PC-3 (cell line): Measurements from ENCODE around the gene RANBP2. TPM values are rescaled to one million over a fixed set of nuclear protein-coding genes. Genes with fewer than 3 reads are reported as not detected.

ENCODE experiments used
- ATAC-seq: fragments of 200-7000 bp; cut with Tn5 transposase; 2 replicates; pipeline ENCODE4 v1.9.1; 2020; ENCODE audit warnings: mild to moderate bottlenecking, moderate library complexity
- BruUV-seq: library from RNA; stranded (reverse); fragments of 400-500 nt; replicated peaks from 2 replicates; lab custom pipeline; 2021; lab: Mats Ljungman, UMichigan
- CTCF ChIA-PET: fragments of 300-600 bp; sonication (Branson Sonifier 250); formaldehyde crosslinking; loops from one replicate; lab custom pipeline; 2022; ENCODE audit warnings: antibody characterized with exemption; lab: Charles Lee
- POLR2A ChIA-PET: fragments of 300-600 bp; sonication (Branson Sonifier 250); formaldehyde crosslinking; loops from one replicate; lab custom pipeline; 2022; ENCODE audit warnings: antibody characterized with exemption; ENCODE audit not compliant: unreplicated experiment; lab: Charles Lee
- DNase-seq: peaks from one replicate; pipeline ENCODE4 v3.0.0-alpha.2; 2015
- H2AFZ ChIP-seq: fragments of 300-600 bp; sonication (generic); 2 replicates; pipeline ENCODE4 v1.6.0; 2016; ENCODE audit warnings: antibody characterized with exemption, low read length
- H3F3A ChIP-seq: fragments of 300-600 bp; sonication (generic); one replicate; pipeline ENCODE4 v1.6.0; 2017; ENCODE audit warnings: antibody characterized with exemption, low read length, control low read depth, mild to moderate bottlenecking; ENCODE audit not compliant: unreplicated experiment
- H3K27ac ChIP-seq: fragments of 300-600 bp; sonication (generic); 2 replicates; pipeline ENCODE4 v1.5.1; 2016; ENCODE audit warnings: mild to moderate bottlenecking, low read length
- H3K27me3 ChIP-seq: fragments of 300-600 bp; sonication (generic); 2 replicates; pipeline ENCODE4 v1.6.1; 2016; ENCODE audit warnings: low read length, mixed read lengths
- H3K36me3 ChIP-seq: fragments of 300-600 bp; sonication (generic); 2 replicates; pipeline ENCODE4 v1.6.1; 2016; ENCODE audit warnings: low read depth, mixed run types, low read length, mixed read lengths
- H3K4me1 ChIP-seq: fragments of 300-600 bp; sonication (generic); 2 replicates; pipeline ENCODE4 v1.5.1; 2016; ENCODE audit warnings: low read length; ENCODE audit not compliant: insufficient read depth
- H3K4me2 ChIP-seq: fragments of 300-600 bp; sonication (generic); 2 replicates; pipeline ENCODE4 v1.6.0; 2016; ENCODE audit warnings: low read length
- H3K4me3 ChIP-seq: fragments of 300-600 bp; sonication (generic); 2 replicates; pipeline ENCODE4 v1.5.1; 2016; ENCODE audit warnings: mild to moderate bottlenecking, low read length, mixed read lengths
- H3K79me2 ChIP-seq: fragments of 300-600 bp; sonication (generic); 2 replicates; pipeline ENCODE4 v1.6.1; 2017; ENCODE audit warnings: low read length, mixed read lengths
- H3K9ac ChIP-seq: fragments of 300-600 bp; sonication (generic); 2 replicates; pipeline ENCODE4 v1.6.0; 2016; ENCODE audit warnings: mild to moderate bottlenecking, low read length
- H3K9me2 ChIP-seq: fragments of 300-600 bp; sonication (generic); replicated peaks from 2 replicates; pipeline ENCODE4 v1.6.1; 2016; ENCODE audit warnings: mixed run types, low read length, mixed read lengths
- H3K9me3 ChIP-seq: fragments of 300-600 bp; sonication (generic); 2 replicates; pipeline ENCODE4 v1.6.1; 2016; ENCODE audit warnings: low read length, mixed read lengths
- H4K20me1 ChIP-seq: fragments of 300-600 bp; sonication (generic); 2 replicates; pipeline ENCODE4 v1.6.1; 2016; ENCODE audit warnings: low read length, mixed read lengths
- EZH2 ChIP-seq: fragments of 300-600 bp; sonication (generic); IDR thresholded peaks from one replicate; pipeline ENCODE4 v1.6.1; 2017; ENCODE audit warnings: antibody characterized with exemption, mild to moderate bottlenecking, low read length; ENCODE audit not compliant: unreplicated experiment
- EZH2phosphoT487 ChIP-seq: fragments of 300-600 bp; sonication (generic); IDR thresholded peaks from 2 replicates; pipeline ENCODE4 v1.6.1; 2018; ENCODE audit warnings: mild to moderate bottlenecking, antibody characterized with exemption, low read length, borderline replicate concordance
- intact Hi-C: fragments of 100-400 bp; cut with micrococcal nuclease; formaldehyde crosslinking; loops from 2 replicates; pipeline ENCODE4 v1.9.0; 2023
- total RNA-seq: library from RNA; depleted of rRNA; stranded (reverse); fragments of >200 nt; gene quantifications from 2 replicates; pipeline ENCODE4 v1.2.3, GENCODE V29; 2014
- TF ChIP-seq, protein P1 (sequence below): fragments of 300-600 bp; sonication (generic); conservative IDR thresholded peaks from 2 replicates; pipeline ENCODE4 v1.5.1; 2017; ENCODE audit warnings: antibody characterized with exemption, low read depth, mild to moderate bottlenecking, low read length

Gene RANBP2
- total RNA-seq, 1 experiment from 2014 or later, result 42.2 TPM

DNA sequence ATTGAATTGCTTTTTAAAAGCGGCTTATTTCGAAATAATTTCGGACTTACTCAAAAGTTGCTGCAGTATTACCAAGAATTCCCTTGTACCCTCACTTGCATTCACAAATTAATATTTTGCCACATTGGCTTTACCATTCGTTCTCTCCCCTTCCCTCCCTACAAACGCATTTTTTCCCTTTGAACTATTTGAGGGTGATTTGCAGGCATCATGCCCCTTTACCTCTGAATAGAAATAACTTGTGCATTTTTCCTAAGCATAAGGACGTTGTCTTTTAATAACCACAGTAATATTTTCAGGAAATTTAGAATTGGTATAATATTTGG is 67.9 kb downstream of the RANBP2 start:
- TF ChIP-seq, protein P1, sequence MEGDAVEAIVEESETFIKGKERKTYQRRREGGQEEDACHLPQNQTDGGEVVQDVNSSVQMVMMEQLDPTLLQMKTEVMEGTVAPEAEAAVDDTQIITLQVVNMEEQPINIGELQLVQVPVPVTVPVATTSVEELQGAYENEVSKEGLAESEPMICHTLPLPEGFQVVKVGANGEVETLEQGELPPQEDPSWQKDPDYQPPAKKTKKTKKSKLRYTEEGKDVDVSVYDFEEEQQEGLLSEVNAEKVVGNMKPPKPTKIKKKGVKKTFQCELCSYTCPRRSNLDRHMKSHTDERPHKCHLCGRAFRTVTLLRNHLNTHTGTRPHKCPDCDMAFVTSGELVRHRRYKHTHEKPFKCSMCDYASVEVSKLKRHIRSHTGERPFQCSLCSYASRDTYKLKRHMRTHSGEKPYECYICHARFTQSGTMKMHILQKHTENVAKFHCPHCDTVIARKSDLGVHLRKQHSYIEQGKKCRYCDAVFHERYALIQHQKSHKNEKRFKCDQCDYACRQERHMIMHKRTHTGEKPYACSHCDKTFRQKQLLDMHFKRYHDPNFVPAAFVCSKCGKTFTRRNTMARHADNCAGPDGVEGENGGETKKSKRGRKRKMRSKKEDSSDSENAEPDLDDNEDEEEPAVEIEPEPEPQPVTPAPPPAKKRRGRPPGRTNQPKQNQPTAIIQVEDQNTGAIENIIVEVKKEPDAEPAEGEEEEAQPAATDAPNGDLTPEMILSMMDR, result no peak
- TF ChIP-seq EZH2 (no peak), EZH2phosphoT487 (no peak)
- ChIA-PET POLR2A (interaction anchor here (0.6 kb wide), 1 partner anchor 406 kb away, joined by 6 read pairs; no protein-coding TSS in a partner anchor), CTCF (no interaction called here)
- ATAC-seq (no peak), DNase-seq (no peak)
- Histone ChIP-seq H3K9me2 (no peaks in the 10 kb centered on the region), H3K9me3 (no peaks in the 10 kb centered on the region), H3K27me3 (no peaks in the 10 kb centered on the region), H3F3A (no peaks in the 10 kb centered on the region), H3K4me1 (peaks cover 3% of the 10 kb centered on the region; the same call in 1 of the 2 replicates), H4K20me1 (no peaks in the 10 kb centered on the region), H3K4me2 (peak overlapping the region; percentile 88), H2AFZ (peak overlapping the region; percentile 86), H3K79me2 (peaks cover 19% of the 10 kb centered on the region), H3K36me3 (peaks cover 24% of the 10 kb centered on the region), H3K27ac (no peak overlapping the region), H3K4me3 (peak overlapping the region; percentile 76), H3K9ac (peak overlapping the region; percentile 84)
- intact Hi-C loops, result no loop called here
- BruUV-seq, result TSS peak; percentile 41

DNA sequence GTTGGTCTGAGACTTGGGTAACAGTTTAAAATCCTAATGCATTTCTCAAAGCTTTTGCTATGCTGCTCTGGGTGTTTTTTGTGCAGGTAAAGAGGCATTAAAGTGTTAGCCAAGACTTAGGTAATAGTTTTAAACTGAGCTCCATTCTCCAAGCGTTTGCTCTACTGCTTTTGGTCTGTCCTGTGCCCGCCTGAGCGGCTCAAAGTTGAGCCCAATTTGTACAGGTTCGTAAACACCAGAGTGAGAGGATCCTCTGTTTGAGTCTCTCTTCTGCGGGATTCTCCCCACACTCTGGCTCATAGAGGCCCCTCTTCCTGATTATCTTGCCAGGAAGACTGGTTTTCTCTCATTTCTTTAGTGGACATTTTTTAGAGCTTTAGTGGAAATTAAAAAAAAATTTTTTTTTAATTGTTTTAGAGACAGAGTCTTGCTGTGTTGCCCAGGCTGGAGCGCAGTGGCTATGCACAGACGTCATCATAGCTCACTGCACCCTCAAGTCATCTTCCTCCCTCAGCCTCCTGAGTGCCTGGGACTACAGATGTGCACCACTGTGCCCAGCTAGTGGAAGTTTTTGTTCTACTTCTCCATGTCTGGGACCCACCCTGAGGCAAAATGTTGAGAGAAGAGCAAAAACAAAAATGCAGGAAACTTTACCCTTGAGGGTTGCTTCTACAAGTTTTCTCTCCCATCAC is 83.9 kb downstream of the RANBP2 start:
- Histone ChIP-seq H3K9ac (no peak overlapping the region), H2AFZ (no peak overlapping the region), H3K79me2 (no peaks in the 10 kb centered on the region), H3K9me3 (no peaks in the 10 kb centered on the region), H3K27me3 (no peaks in the 10 kb centered on the region), H3K27ac (no peak overlapping the region), H3K36me3 (peaks cover 26% of the 10 kb centered on the region), H3K4me1 (no peaks in the 10 kb centered on the region), H3F3A (no peaks in the 10 kb centered on the region), H3K4me2 (no peak overlapping the region), H3K9me2 (no peaks in the 10 kb centered on the region), H3K4me3 (no peak overlapping the region), H4K20me1 (no peaks in the 10 kb centered on the region)
- ATAC-seq (no peak), DNase-seq (no peak)
- CTCF ChIA-PET, result no interaction called here
- TF ChIP-seq, protein P1, result no peak
- no peak for TF ChIP-seq EZH2
- BruUV-seq, result no TSS peak
- intact Hi-C loops, result no loop called here
- POLR2A ChIA-PET, result no interaction called here

DNA sequence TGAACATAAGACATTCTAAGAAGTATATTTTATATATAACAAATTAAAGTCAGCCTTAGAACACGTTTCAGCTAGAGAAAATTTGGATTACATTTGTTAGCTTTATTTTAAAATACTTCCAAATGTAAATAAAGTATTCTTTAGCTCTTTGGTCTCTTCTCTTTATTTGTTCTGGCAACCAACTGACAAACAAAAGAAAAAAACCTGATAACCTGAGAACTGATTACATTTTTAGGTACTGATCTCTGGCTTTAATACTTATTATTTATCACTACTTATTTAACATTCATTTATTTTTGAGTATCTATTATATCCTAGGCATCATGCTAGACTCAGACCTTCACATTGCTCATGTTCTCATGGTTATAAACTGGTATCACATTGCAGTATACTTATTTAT is 85.8 kb downstream of the RANBP2 start:
- no peaks in the 10 kb centered on the region for H3K9me3 ChIP-seq
- TF ChIP-seq EZH2phosphoT487 (no peak), EZH2 (no peak)
- TF ChIP-seq, protein P1, result no peak
- no peaks in the 10 kb centered on the region for H3K9me2 ChIP-seq
- ChIA-PET CTCF (no interaction called here), POLR2A (no interaction called here)
- no peak overlapping the region for H3K4me2 ChIP-seq
- no peak overlapping the region for H3K9ac ChIP-seq
- no TSS peak for BruUV-seq
- intact Hi-C loops, result no loop called here
- H3K4me1 ChIP-seq, result no peaks in the 10 kb centered on the region
- H3K27me3 ChIP-seq, result no peaks in the 10 kb centered on the region
- H4K20me1 ChIP-seq, result no peaks in the 10 kb centered on the region
- no peak overlapping the region for H2AFZ ChIP-seq
- H3K4me3 ChIP-seq, result no peak overlapping the region
- no peaks in the 10 kb centered on the region for H3F3A ChIP-seq
- H3K79me2 ChIP-seq, result peaks cover 17% of the 10 kb centered on the region
- ATAC-seq (no peak), DNase-seq (no peak)
- no peak overlapping the region for H3K27ac ChIP-seq
- peaks cover 39% of the 10 kb centered on the region for H3K36me3 ChIP-seq
